Lung (tissue), 12 donors: ENCODE data around the gene CRACDL. TPM values are rescaled to one million over a fixed set of nuclear protein-coding genes. Genes with fewer than 3 reads are reported as not detected.
A peak's percentile ranks its signal among the peaks of the same experiment; 100 is the strongest.

Experiments used
- ATAC-seq: fragments of 200-7000 bp; cut with Tn5 transposase; one replicate; pipeline ENCODE4 v1.9.1; 2020; ENCODE audit warnings: moderate number of reproducible peaks; ENCODE audit not compliant: insufficient read depth, low FRiP score
- DNase-seq, 3 donors: peaks; one replicate each; pipeline ENCODE4 v3.0.0-alpha.2; 2013 to 2017
- H3K27ac ChIP-seq, 2 donors: one replicate each; pipeline ENCODE4 v1.5.1; 2013; ENCODE audit warnings: mild to moderate bottlenecking in 2 of 2, moderate library complexity in 2 of 2, control low read depth in 1 of 2, inconsistent platforms in 1 of 2, low read depth in 1 of 2, low read length in 1 of 2
- H3K27me3 ChIP-seq, 3 donors: one replicate each; pipeline ENCODE4 v1.5.1; 2013; ENCODE audit warnings: low read length in 2 of 3; ENCODE audit not compliant: control insufficient read depth in 3 of 3, insufficient read depth in 3 of 3
- H3K36me3 ChIP-seq, 4 donors: one replicate each; pipeline ENCODE4 v1.5.1; 2013; ENCODE audit warnings: low read length in 4 of 4, mild to moderate bottlenecking in 1 of 4, moderate library complexity in 1 of 4; ENCODE audit not compliant: control insufficient read depth in 4 of 4, insufficient read depth in 4 of 4
- H3K4me1 ChIP-seq, 5 donors: one replicate each; pipeline ENCODE4 v1.5.1; 2013; ENCODE audit warnings: low read length in 5 of 5, mild to moderate bottlenecking in 2 of 5, moderate library complexity in 1 of 5; ENCODE audit not compliant: control insufficient read depth in 5 of 5, insufficient read depth in 5 of 5
- H3K4me3 ChIP-seq: one replicate; pipeline ENCODE4 v1.5.1; 2013; ENCODE audit warnings: mild to moderate bottlenecking, control low read depth, moderate library complexity
- H3K9ac ChIP-seq, 2 donors: one replicate each; pipeline ENCODE4 v1.5.1; 2013; ENCODE audit warnings: low read length in 2 of 2, control low read depth in 1 of 2; ENCODE audit not compliant: insufficient read depth in 1 of 2
- H3K9me3 ChIP-seq, 4 donors: one replicate each; pipeline ENCODE4 v1.5.1; 2013; ENCODE audit warnings: low read length in 3 of 4, mild to moderate bottlenecking in 1 of 4, moderate library complexity in 1 of 4; ENCODE audit not compliant: control insufficient read depth in 4 of 4, insufficient read depth in 3 of 4
- WGBS, 2 donors: extraction: QIAGEN DNeasy Blood & Tissue Kit; methylation state at CpG; one replicate each; pipeline ENCODE4 v1.1.7; 2013; 5-methylcytosine and 5-hydroxymethylcytosine counted together
- polyA plus RNA-seq, 2 donors: library from polyadenylated mRNA; stranded (reverse); fragments of 200-250 nt; gene quantifications; one replicate each; pipeline ENCODE4 v1.2.1, GENCODE V29; 2013
- total RNA-seq, 2 donors: library from RNA; depleted of rRNA in 1 of 2; stranded (reverse); fragments of >200 nt in 1 of 2; gene quantifications; one replicate each; pipeline ENCODE4 v1.2.1, GENCODE V29; 2014 to 2021
- TF ChIP-seq, protein P1 (sequence below): IDR thresholded peaks from 2 replicates; pipeline ENCODE4 v1.5.1; 2012; ENCODE audit warnings: mild to moderate bottlenecking; ENCODE audit errors: control extremely low read depth, extremely low read depth
- donor health status: control.
- donor health status: control.
- donor health status: Bipolar disorder and iron deficiency.
- donor health status: healthy.
- donor health status: DM: yes; HTN: yes; CAD: no.

Gene CRACDL
- total and polyA plus RNA-seq, 4 donors: 8.9 to 28.3 (median 13.2) TPM

DNA sequence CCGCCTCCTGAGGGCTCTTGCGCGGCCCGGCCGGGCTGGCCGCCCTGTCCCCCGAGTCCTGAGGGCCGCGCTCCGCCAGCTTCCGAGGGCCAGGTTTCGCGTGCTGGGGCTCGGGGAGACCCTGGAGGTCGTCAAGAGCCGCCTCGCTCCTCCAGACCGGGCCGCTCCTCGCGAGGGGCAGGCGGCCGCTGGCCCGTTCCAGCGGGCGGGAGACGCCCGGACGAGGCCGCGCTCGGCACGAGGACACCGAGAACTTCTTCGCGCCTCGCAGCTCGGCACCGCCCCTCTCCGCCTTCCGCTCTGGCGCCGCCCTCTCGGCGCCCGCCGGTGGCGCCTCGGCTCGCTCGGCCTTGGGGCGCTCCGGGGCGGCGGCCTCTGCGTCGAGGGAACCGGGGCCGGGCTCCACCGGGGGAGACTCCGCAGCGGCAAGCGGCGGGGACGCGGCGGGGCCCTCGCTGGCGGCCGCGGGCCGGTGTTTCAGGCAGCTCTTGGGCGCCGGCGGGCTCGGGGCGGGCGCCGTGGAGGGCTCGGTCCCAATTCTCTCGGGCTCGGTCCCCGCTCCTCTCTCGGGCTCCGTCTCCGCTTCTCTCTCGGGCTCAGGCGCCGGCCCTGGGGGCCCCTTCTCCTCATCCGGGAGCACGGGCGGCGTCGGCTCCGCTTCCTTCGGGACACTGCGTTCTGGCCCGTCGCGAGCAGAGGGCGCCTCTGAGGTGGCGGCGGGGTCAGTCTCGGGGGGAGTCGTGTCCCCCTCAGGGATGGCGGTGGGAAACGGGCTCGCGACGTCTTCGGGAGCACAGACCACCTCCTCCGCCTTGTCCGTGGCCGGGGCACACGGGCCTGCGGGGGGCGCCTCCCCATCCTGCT, 113.5 kb downstream of the CRACDL start:
- 13 to 16% methylated on average over 101 to 117 of the region's 117 CpGs for WGBS, 2 donors
- H3K9me3 ChIP-seq: no peaks in the 10 kb centered on the region
- DNase-seq (peak; percentile 39 to 57 (median 55)), ATAC-seq (peak; percentile 67)
- peaks cover 0 to 18% (median 4%) of the 10 kb centered on the region in 5 donors for H3K4me1 ChIP-seq
- peaks cover 0 to 7% (median 7%) of the 10 kb centered on the region in 3 donors for H3K27me3 ChIP-seq
- peak overlapping the region; percentile 83 to 91 for H3K27ac ChIP-seq
- H3K9ac ChIP-seq: no peak overlapping the region
- H3K36me3 ChIP-seq: no peaks in the 10 kb centered on the region
- TF ChIP-seq, protein P1, sequence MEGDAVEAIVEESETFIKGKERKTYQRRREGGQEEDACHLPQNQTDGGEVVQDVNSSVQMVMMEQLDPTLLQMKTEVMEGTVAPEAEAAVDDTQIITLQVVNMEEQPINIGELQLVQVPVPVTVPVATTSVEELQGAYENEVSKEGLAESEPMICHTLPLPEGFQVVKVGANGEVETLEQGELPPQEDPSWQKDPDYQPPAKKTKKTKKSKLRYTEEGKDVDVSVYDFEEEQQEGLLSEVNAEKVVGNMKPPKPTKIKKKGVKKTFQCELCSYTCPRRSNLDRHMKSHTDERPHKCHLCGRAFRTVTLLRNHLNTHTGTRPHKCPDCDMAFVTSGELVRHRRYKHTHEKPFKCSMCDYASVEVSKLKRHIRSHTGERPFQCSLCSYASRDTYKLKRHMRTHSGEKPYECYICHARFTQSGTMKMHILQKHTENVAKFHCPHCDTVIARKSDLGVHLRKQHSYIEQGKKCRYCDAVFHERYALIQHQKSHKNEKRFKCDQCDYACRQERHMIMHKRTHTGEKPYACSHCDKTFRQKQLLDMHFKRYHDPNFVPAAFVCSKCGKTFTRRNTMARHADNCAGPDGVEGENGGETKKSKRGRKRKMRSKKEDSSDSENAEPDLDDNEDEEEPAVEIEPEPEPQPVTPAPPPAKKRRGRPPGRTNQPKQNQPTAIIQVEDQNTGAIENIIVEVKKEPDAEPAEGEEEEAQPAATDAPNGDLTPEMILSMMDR: peak; percentile 7
- peak overlapping the region; percentile 34 for H3K4me3 ChIP-seq

DNA sequence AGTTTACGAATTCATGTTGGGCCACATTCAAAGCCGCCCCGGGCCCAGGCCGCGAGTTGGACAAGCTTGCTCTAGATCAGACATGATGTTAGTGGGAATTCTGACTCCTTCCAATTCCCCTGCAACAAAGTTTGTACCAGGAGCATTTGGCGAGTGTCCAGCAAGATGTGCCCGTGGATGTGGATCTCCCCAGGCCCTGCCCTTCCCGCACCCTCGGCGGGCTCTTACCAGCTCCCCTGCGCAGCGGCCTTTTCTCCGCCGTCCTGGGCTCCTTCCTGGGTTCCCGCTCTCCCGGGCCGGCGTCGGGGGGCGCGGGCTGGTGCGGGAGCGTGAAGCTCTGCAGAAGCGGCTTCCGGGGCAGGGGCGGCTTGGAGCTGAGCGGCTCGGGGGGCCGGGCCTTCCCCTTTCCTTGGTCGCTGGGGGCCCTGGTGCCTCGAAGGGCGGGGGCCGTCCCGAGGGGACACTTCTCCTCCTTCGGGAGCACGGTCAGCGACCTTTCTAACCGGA, 114.3 kb downstream of the CRACDL start:
- Histone ChIP-seq H3K4me3 (no peak overlapping the region), H3K9ac (no peak overlapping the region), H3K4me1 (peaks cover 0 to 18% (median 4%) of the 10 kb centered on the region in 5 donors), H3K9me3 (no peaks in the 10 kb centered on the region), H3K27me3 (peaks cover 0 to 7% (median 7%) of the 10 kb centered on the region in 3 donors), H3K27ac (peak overlapping the region; percentile 83 to 91), H3K36me3 (no peaks in the 10 kb centered on the region)
- TF ChIP-seq, protein P1: no peak
- DNase-seq: no peak
- 93 to 95% methylated on average over 33 to 38 of the region's 38 CpGs for WGBS, 2 donors
- no peak for ATAC-seq

DNA sequence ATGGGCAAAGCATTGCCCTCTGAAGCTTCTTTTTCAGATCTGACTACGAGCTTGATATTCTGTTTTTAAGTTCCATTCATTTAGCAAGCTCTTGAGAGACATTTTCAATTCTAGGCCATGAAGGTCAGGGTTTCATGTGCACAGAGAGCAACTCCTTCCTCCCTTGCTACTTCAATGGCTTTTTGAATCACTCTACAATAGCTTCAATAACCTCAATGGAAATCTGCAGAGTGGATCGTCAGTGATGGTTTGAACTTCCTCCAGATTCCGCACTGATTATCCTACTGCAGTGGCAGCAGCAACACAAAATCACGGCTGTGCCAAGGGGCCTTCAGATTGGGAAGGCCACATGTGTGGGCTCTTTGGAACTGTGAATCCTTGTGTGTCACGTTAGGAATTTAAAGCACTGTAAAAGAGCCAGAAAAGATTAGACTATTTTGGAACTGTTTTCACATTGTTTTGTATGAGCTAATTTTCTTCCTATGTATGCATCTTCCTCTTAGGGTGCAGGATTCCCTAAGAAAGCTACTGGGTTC, 116.7 kb downstream of the CRACDL start:
- Histone ChIP-seq H3K36me3 (peaks cover 0 to 3% (median 0%) of the 10 kb centered on the region in 4 donors), H3K9ac (no peak overlapping the region), H3K27me3 (peaks cover 0 to 7% (median 4%) of the 10 kb centered on the region in 3 donors), H3K27ac (peak overlapping the region in 1 of 2 donors; percentile 7), H3K4me1 (peaks cover 0 to 18% (median 4%) of the 10 kb centered on the region in 5 donors), H3K4me3 (no peak overlapping the region), H3K9me3 (no peaks in the 10 kb centered on the region)
- peak; percentile 49 to 71 (median 68) for DNase-seq
- ATAC-seq: no peak
- TF ChIP-seq, protein P1: no peak
- 65 to 80% methylated on average over 5 of the region's 5 CpGs for WGBS, 2 donors
